ENCODE data around the gene SMPD3. TPM values are rescaled to one million over a fixed set of nuclear protein-coding genes. Genes with fewer than 3 reads are reported as not detected.
A peak's percentile ranks its signal among the peaks of the same experiment; 100 is the strongest.
"Not testable (repeated sequence)": the region's sequence is repeated elsewhere in the genome, so short reads cannot be mapped to it uniquely, and the experiment has no call there.

The SMPD3 gene
- total RNA-seq = 1 to 10 TPM in 2 of 4 donors, under 1 TPM in 2; under 0.01 to 2.6 (median 0.75) TPM

DNA sequence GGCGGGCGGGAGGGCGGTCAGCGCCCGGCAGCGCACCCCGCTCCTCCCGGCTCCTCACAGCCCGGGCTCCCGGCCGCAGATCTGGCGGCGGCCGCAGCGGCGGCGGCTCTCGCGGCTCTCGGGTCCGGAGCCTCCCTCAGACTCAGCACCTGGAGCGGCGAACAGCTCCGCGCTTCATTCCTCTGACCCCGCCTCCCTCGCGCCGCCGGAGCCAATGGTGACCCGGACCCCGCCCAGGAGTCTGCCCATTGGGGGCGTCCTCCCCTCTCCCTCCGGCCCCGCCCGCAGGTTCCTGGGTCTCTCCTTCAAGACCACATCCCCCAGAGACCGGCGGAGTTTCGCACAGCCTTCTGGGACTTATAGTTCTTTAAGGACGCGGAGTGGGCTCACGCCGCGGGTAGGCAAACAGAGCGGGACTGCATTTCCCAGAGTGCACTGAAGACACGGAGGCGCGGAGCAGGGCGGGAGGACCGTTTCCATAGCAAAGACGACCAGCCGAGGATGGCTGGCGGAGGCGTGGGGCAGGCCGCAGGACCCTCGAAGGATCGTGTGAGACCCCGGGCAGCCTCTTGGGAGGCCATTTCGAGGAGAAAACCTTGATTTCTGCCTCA lies at the start of gene SMPD3:
Gene SMPD3 (minus strand): TSS at position 149 of the 611 bp plus-strand sequence. CDS start 76,327 bp downstream, outside the sequence.
- H3K27me3 ChIP-seq = no peaks in the 10 kb centered on the region
- H3K27ac ChIP-seq = peak within 1 kb of the TSS in 1 of 2 donors; percentile 9
- H3K4me3 ChIP-seq = peak within 1 kb of the TSS; percentile 6 to 44
- no peaks in the 10 kb centered on the region for H3K9me3 ChIP-seq
- DNase-seq = peak; percentile 89 to 90
- intact Hi-C loops (cut with DNase I; ENCODE audit: low total_unique reads) = no loop called here
- peaks cover 0 to 14% of the 10 kb centered on the region in 2 donors for H3K4me1 ChIP-seq
- H3K36me3 ChIP-seq = no peaks in the 10 kb centered on the region
- TF ChIP-seq POLR2A (IDR thresholded peaks at IDR 0.05) (peak; percentile 49 to 64), CTCF (IDR thresholded peaks at IDR 0.05) (no peak)

DNA sequence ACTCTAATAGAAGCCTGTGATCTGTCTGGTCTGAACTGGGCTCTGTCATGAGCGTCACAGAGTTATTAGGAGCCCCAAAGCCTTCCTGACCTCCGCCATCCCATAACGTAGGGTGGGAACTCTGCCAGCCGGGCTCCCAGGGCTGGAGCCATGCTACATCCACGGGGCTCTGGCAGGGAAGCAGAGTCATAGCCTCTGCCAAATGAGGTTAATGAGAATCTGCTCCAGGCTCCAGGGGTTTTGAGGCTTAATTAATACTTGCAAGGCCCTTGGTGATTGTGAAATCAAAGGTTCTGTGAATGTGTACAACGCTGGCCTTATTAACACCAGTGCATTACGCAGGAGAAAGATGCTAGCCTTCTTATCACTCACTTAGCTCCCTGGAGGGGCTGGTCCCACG lies 48.4 kb upstream of the SMPD3 start:
- TF ChIP-seq POLR2A (IDR thresholded peaks at IDR 0.05) (no peak), CTCF (IDR thresholded peaks at IDR 0.05) (no peak)
- H3K36me3 ChIP-seq = no peaks in the 10 kb centered on the region
- H3K4me1 ChIP-seq = no peaks in the 10 kb centered on the region
- intact Hi-C loops (cut with DNase I; ENCODE audit: low total_unique reads) = no loop called here
- H3K9me3 ChIP-seq = no peaks in the 10 kb centered on the region
- H3K27ac ChIP-seq = no peak overlapping the region
- DNase-seq = no peak
- no peak overlapping the region for H3K4me3 ChIP-seq
- no peaks in the 10 kb centered on the region for H3K27me3 ChIP-seq

- H3K9me3 ChIP-seq; DNase-seq; H3K4me3 ChIP-seq; H3K4me1 ChIP-seq; H3K27ac ChIP-seq; H3K27me3 ChIP-seq; intact Hi-C loops (cut with DNase I; ENCODE audit: low total_unique reads); H3K36me3 ChIP-seq: not testable (repeated sequence)
Observed at GRCh38 chr16:68494261-68494660, 46.0 kb upstream of the SMPD3 start.

GRCh38 chr16:68493412-68494070 lies 45.2 kb upstream of the SMPD3 start:
- intact Hi-C loops (cut with DNase I; ENCODE audit: low total_unique reads) = no loop called here
- H3K27me3 ChIP-seq = no peaks in the 10 kb centered on the region
- no peaks in the 10 kb centered on the region for H3K4me1 ChIP-seq
- no peaks in the 10 kb centered on the region for H3K36me3 ChIP-seq
- H3K4me3 ChIP-seq = no peak overlapping the region
- no peak overlapping the region for H3K27ac ChIP-seq
- TF ChIP-seq CTCF (IDR thresholded peaks at IDR 0.05) (no peak), POLR2A (IDR thresholded peaks at IDR 0.05) (no peak)
- H3K9me3 ChIP-seq = no peaks in the 10 kb centered on the region
- no peak for DNase-seq

- no peak for DNase-seq
- Histone ChIP-seq H3K4me3 (no peak overlapping the region), H3K27ac (no peak overlapping the region)
Observed at GRCh38 chr16:68492543-68493411, 44.5 kb upstream of the SMPD3 start.

More at GRCh38 chr16:68492543-68493411, 44.5 kb upstream of the SMPD3 start:
- H3K36me3 ChIP-seq = no peaks in the 10 kb centered on the region
- intact Hi-C loops (cut with DNase I; ENCODE audit: low total_unique reads) = no loop called here
- no peaks in the 10 kb centered on the region for H3K9me3 ChIP-seq
- H3K4me1 ChIP-seq = no peaks in the 10 kb centered on the region
- TF ChIP-seq POLR2A (IDR thresholded peaks at IDR 0.05) (no peak), CTCF (IDR thresholded peaks at IDR 0.05) (no peak)
- H3K27me3 ChIP-seq = no peaks in the 10 kb centered on the region

Measured in uterus (tissue), 4 donors.